Endothelial cell of umbilical vein (primary cell): Measurements from ENCODE around the gene CNOT11. TPM values are rescaled to one million over a fixed set of nuclear protein-coding genes. Genes with fewer than 3 reads are reported as not detected.

Source experiments
- BruUV-seq: library from RNA; stranded (reverse); fragments of 400-500 nt; replicated peaks from 2 replicates; lab custom pipeline; 2021; lab: Mats Ljungman, UMichigan
- CTCF ChIA-PET: fragments of 300-600, 350-600 bp; sonication (Branson Sonifier 250); formaldehyde crosslinking; loops from one replicate; lab custom pipeline; 2021; ENCODE audit warnings: antibody characterized with exemption, inconsistent platforms; lab: Charles Lee
- POLR2A ChIA-PET: fragments of 300-600, 350-600 bp; sonication (Branson Sonifier 250); formaldehyde crosslinking; loops from one replicate; lab custom pipeline; 2021; ENCODE audit warnings: antibody characterized with exemption, inconsistent platforms; lab: Charles Lee
- DNase-seq: peaks from one replicate; pipeline ENCODE4 v3.0.0-alpha.2; 2011; ENCODE audit warnings: low read depth, low spot score
- FAIRE-seq: peaks from 2 replicates; lab custom pipeline; 2011; peaks lifted over from hg19 to GRCh38; lab: Jason Lieb, UNC
- H2AFZ ChIP-seq: 2 replicates; pipeline ENCODE4 v1.6.0; 2012; ENCODE audit warnings: low read depth, low read length, control low read depth, inconsistent platforms
- H3K27ac ChIP-seq: 2 replicates; pipeline ENCODE4 v1.5.1; 2011; ENCODE audit warnings: low read depth, mild to moderate bottlenecking, control low read depth, low read length, moderate library complexity; ENCODE audit not compliant: insufficient read depth
- H3K27me3 ChIP-seq, 2 experiments: 2 replicates each; pipeline versions ENCODE4 v1.6.0 to v1.6.1; 2011; ENCODE audit warnings: low read length in 2 of 2, mixed read lengths in 1 of 2; ENCODE audit not compliant: control insufficient read depth in 2 of 2, insufficient read depth in 2 of 2
- H3K36me3 ChIP-seq, 2 experiments: 2 replicates in 1 of 2; 3 replicates in 1 of 2; pipeline ENCODE4 v1.5.1; 2011; ENCODE audit warnings: low read length in 2 of 2, mild to moderate bottlenecking in 1 of 2, moderate library complexity in 1 of 2; ENCODE audit not compliant: control insufficient read depth in 2 of 2, insufficient read depth in 2 of 2; ENCODE audit errors: extremely low read depth in 1 of 2
- H3K4me1 ChIP-seq: 3 replicates; pipeline ENCODE4 v1.5.1; 2011; ENCODE audit warnings: mild to moderate bottlenecking, low read length; ENCODE audit not compliant: control insufficient read depth, insufficient read depth; ENCODE audit errors: extremely low read depth
- H3K4me2 ChIP-seq: 2 replicates; pipeline ENCODE4 v1.6.1; 2011; ENCODE audit warnings: low read length, control low read depth, mixed read lengths; ENCODE audit not compliant: insufficient read depth
- H3K4me3 ChIP-seq, 3 experiments: fragments of 200-600 bp in 1 of 3; sonication (generic), shearing (Covaris generic) in 1 of 3; replicated peaks in 1 of 3; 2 replicates each; pipeline ENCODE4 v1.5.1; 2011 to 2016; ENCODE audit warnings: control low read depth in 3 of 3, low read length in 3 of 3, mild to moderate bottlenecking in 2 of 3, inconsistent platforms in 1 of 3, low read depth in 1 of 3, moderate library complexity in 1 of 3; ENCODE audit not compliant: insufficient read depth in 1 of 3
- H3K79me2 ChIP-seq: 2 replicates; pipeline ENCODE4 v1.6.0; 2012; ENCODE audit warnings: low read length, inconsistent platforms; ENCODE audit not compliant: control insufficient read depth, insufficient read depth
- H3K9ac ChIP-seq: replicated peaks from 2 replicates; pipeline ENCODE3; 2011; ENCODE audit warnings: low read length, control low read depth; ENCODE audit not compliant: insufficient read depth; ENCODE audit errors: extremely low read depth
- H3K9me1 ChIP-seq: replicated peaks from 3 replicates; pipeline ENCODE4 v1.6.0; 2011; ENCODE audit warnings: mild to moderate bottlenecking, low read length; ENCODE audit not compliant: control insufficient read depth, insufficient read depth; ENCODE audit errors: extremely low read depth
- H3K9me3 ChIP-seq: replicated peaks from 2 replicates; pipeline ENCODE4 v1.5.1; 2012; ENCODE audit warnings: low read length, inconsistent platforms; ENCODE audit not compliant: control insufficient read depth, insufficient read depth
- H4K20me1 ChIP-seq: replicated peaks from 2 replicates; pipeline ENCODE3; 2011; ENCODE audit warnings: mild to moderate bottlenecking, low read length; ENCODE audit not compliant: control insufficient read depth, insufficient read depth; ENCODE audit errors: extremely low read depth
- CTCF ChIP-seq, 2 donors: IDR thresholded peaks; 1 replicate in 1 of 2; 2 replicates in 1 of 2; pipeline ENCODE4 v1.5.1; 2011; ENCODE audit warnings: low read length in 2 of 2, mild to moderate bottlenecking in 2 of 2, moderate library complexity in 2 of 2, control low read depth in 1 of 2, inconsistent platforms in 1 of 2, low read depth in 1 of 2; ENCODE audit not compliant: insufficient read depth in 1 of 2; ENCODE audit errors: extremely low read depth in 1 of 2
- GATA2 ChIP-seq: IDR thresholded peaks from 2 replicates; pipeline ENCODE4 v1.7.0; 2011; ENCODE audit warnings: low read depth, mild to moderate bottlenecking, moderate library complexity, mixed read lengths, low read length; ENCODE audit not compliant: insufficient read length, insufficient read depth
- JUN ChIP-seq: IDR thresholded peaks from 2 replicates; pipeline ENCODE4 v1.6.1; 2011; ENCODE audit warnings: borderline replicate concordance, low read depth; ENCODE audit not compliant: insufficient read length, insufficient read depth
- MAX ChIP-seq: IDR thresholded peaks from 2 replicates; pipeline ENCODE4 v1.6.1; 2011; ENCODE audit not compliant: insufficient read depth, insufficient read length
- MYC ChIP-seq: IDR thresholded peaks from one replicate; pipeline ENCODE4 v1.6.1; 2011; ENCODE audit warnings: mild to moderate bottlenecking, low read depth, low read length
- POLR2AphosphoS5 ChIP-seq: IDR thresholded peaks from 2 replicates; pipeline ENCODE4 v1.6.1; 2012; ENCODE audit warnings: low read depth, mild to moderate bottlenecking, control low read depth, low read length, moderate library complexity; ENCODE audit not compliant: insufficient read depth
- dilution Hi-C: fragments of 300-500 bp; cut with MboI; formaldehyde crosslinking; loops from one replicate; pipeline ENCODE4 v1.15.0; 2019; ENCODE audit warnings: low sequenced_read_pairs; ENCODE audit not compliant: extremely low pct_ligation_motif_present
- intact Hi-C: fragments of 100-400 bp; cut with micrococcal nuclease; formaldehyde crosslinking; loops from one replicate; pipeline ENCODE4 v1.10.0; 2022
- polyA plus RNA-seq, 4 experiments: library from polyadenylated mRNA; depleted of rRNA in 3 of 4; stranded (reverse) in 3 of 4; unstranded in 1 of 4; fragments of >200 nt; gene quantifications; 2 replicates each; pipeline versions ENCODE4 v1.2.1 to v1.2.3, GENCODE V29; 2011 to 2012; ENCODE audit warnings: missing spikeins in 1 of 4
- total RNA-seq: library from RNA; stranded (reverse); gene quantifications from 2 replicates; pipeline ENCODE4 v1.2.3, GENCODE V29; 2021

CNOT11 gene
- total and polyA plus RNA-seq, 2 donors (not counting 3 experiments of a cell fraction or from before 2014, with no cell fraction given), result 40.5 to 44.3 TPM

- Histone ChIP-seq H3K4me3 (no peak overlapping the region), H2AFZ (no peak overlapping the region), H3K9me1 (no peaks in the 10 kb centered on the region), H3K36me3 (peaks cover 2 to 3% of the 10 kb centered on the region in 2 experiments), H3K9ac (no peak overlapping the region), H3K79me2 (peaks cover 46% of the 10 kb centered on the region), H3K27ac (no peak overlapping the region), H3K4me2 (no peak overlapping the region), H3K4me1 (peaks cover 18% of the 10 kb centered on the region), H4K20me1 (no peaks in the 10 kb centered on the region), H3K9me3 (no peaks in the 10 kb centered on the region), H3K27me3 (no peaks in the 10 kb centered on the region)
- dilution Hi-C loops, result no loop called here
- no peak for DNase-seq
- no peak for FAIRE-seq
- intact Hi-C loops, result no loop called here
- CTCF ChIA-PET, result no interaction called here
- TF ChIP-seq MYC, result no peak
- POLR2A ChIA-PET, result no interaction called here
- no TSS peak for BruUV-seq
These were observed 2.8 kb downstream of the CNOT11 start for GRCh38 chr2:101255501-101255900.

- no peak overlapping the region for H3K27ac ChIP-seq
- ChIA-PET CTCF (no interaction called here), POLR2A (no interaction called here)
- no peak overlapping the region for H2AFZ ChIP-seq
- H3K4me1 ChIP-seq, result peaks cover 18% of the 10 kb centered on the region
- H3K9me3 ChIP-seq, result no peaks in the 10 kb centered on the region
- peaks cover 46% of the 10 kb centered on the region for H3K79me2 ChIP-seq
- H3K4me3 ChIP-seq, result no peak overlapping the region
- BruUV-seq, result no TSS peak
- intact Hi-C loops (no loop called here), dilution Hi-C loops (no loop called here)
- peaks cover 2 to 3% of the 10 kb centered on the region in 2 experiments for H3K36me3 ChIP-seq
- no peak overlapping the region for H3K4me2 ChIP-seq
- H4K20me1 ChIP-seq, result no peaks in the 10 kb centered on the region
- TF ChIP-seq POLR2AphosphoS5 (no peak), CTCF (IDR thresholded peaks at IDR 0.05; ENCODE audit: extremely low read depth in 1 of 2, insufficient read depth in 1 of 2, low read depth in 1 of 2, low read length in 2 of 2) (no peak), GATA2 (no peak), MAX (no peak), JUN (no peak), MYC (no peak)
- no peaks in the 10 kb centered on the region for H3K9me1 ChIP-seq
- DNase-seq (no peak), FAIRE-seq (no peak)
- H3K27me3 ChIP-seq, result no peaks in the 10 kb centered on the region
- no peak overlapping the region for H3K9ac ChIP-seq
These were observed 3.6 kb downstream of the CNOT11 start for GRCh38 chr2:101256316-101256715.
